Tibial artery (tissue), 4 donors: ENCODE results near the gene TMEM109.

Experiments used
- DNase-seq, 2 donors: peaks; one replicate each; pipeline ENCODE4 v3.0.0-alpha.2; 2019
- H3K27ac ChIP-seq, 2 donors: fragments of 200-600 bp; sonication (generic) in 1 of 2; 1 replicate in 1 of 2; 2 replicates in 1 of 2; pipeline ENCODE4 v1.5.1; 2018 to 2019; ENCODE audit warnings: mild to moderate bottlenecking in 1 of 2
- H3K27me3 ChIP-seq, 2 donors: fragments of 200-600 bp; sonication (generic) in 1 of 2; one replicate each; pipeline versions ENCODE4 v1.5.1 to v1.6.0; 2016 to 2019
- H3K36me3 ChIP-seq, 3 donors: fragments of 200-600 bp; sonication (generic) in 2 of 3; one replicate each; pipeline ENCODE4 v1.5.1; 2016 to 2019; ENCODE audit warnings: mild to moderate bottlenecking in 2 of 3
- H3K4me1 ChIP-seq, 4 donors: fragments of 200-600 bp; sonication (generic) in 2 of 4; 1 replicate in 3 of 4; 2 replicates in 1 of 4; pipeline ENCODE4 v1.5.1; 2016 to 2019
- H3K4me3 ChIP-seq, 2 donors: fragments of 200-600 bp; sonication (generic) in 1 of 2; 1 replicate in 1 of 2; 2 replicates in 1 of 2; pipeline ENCODE4 v1.5.1; 2018 to 2019; ENCODE audit warnings: mild to moderate bottlenecking in 2 of 2
- H3K9me3 ChIP-seq, 3 donors: fragments of 200-600 bp; sonication (generic) in 1 of 3; one replicate each; pipeline ENCODE4 v1.5.1; 2016 to 2019
- CTCF ChIP-seq, 2 experiments: fragments of 200-600 bp in 1 of 2; fragments of 450-650 bp in 1 of 2; IDR thresholded peaks; one replicate each; pipeline ENCODE4 v1.5.1; 2017 to 2019; ENCODE audit warnings: antibody characterized with exemption in 2 of 2, mild to moderate bottlenecking in 1 of 2, moderate library complexity in 1 of 2
- intact Hi-C: fragments of 100-400 bp; cut with DNase I; formaldehyde crosslinking; loops from one replicate; pipeline ENCODE4 v1.15.0; 2023; ENCODE audit warnings: low total_unique reads

TMEM109 gene

GRCh38 chr11:60971520-60971919, 57.6 kb downstream of the TMEM109 start, which contains the start of gene CD6:
TSS of gene CD6 (plus strand) at chr11:60971680. CDS start at chr11:60971866, 186 bp downstream.
- Histone ChIP-seq H3K4me3 (no peak within 1 kb of the TSS), H3K27me3 (peaks cover 0 to 16% of the 10 kb centered on the region in 2 donors), H3K36me3 (no peaks in the 10 kb centered on the region), H3K4me1 (no peaks in the 10 kb centered on the region), H3K9me3 (peaks cover 0 to 4% (median 0%) of the 10 kb centered on the region in 3 donors), H3K27ac (no peak within 1 kb of the TSS)
- no peak for TF ChIP-seq CTCF (IDR thresholded peaks at IDR 0.05)
- DNase-seq = no peak
- intact Hi-C loops = no loop called here

- DNase-seq = no peak
- Histone ChIP-seq H3K4me3 (no peak overlapping the region), H3K4me1 (no peaks in the 10 kb centered on the region), H3K36me3 (no peaks in the 10 kb centered on the region), H3K27me3 (peaks cover 0 to 16% of the 10 kb centered on the region in 2 donors), H3K27ac (no peak overlapping the region), H3K9me3 (peaks cover 0 to 4% (median 0%) of the 10 kb centered on the region in 3 donors)
- intact Hi-C loops = no loop called here
- no peak for TF ChIP-seq CTCF (IDR thresholded peaks at IDR 0.05)
These were observed 58.4 kb downstream of the TMEM109 start for GRCh38 chr11:60972182-60973030.
